Activated CD4-positive, alpha-beta T cell treated with anti-CD3 and anti-CD28 coated beads for 24 hours (primary cell): Measurements from ENCODE around the gene DBET.
"Not testable (repeated sequence)": the region's sequence is repeated elsewhere in the genome, so short reads cannot be mapped to it uniquely, and the experiment has no call there.

Experiments used
- DNase-seq, 2 donors: peaks; one replicate each; pipeline ENCODE4 v3.0.0-alpha.2; 2020; ENCODE audit warnings: low read depth in 2 of 2

The DBET gene

DNA sequence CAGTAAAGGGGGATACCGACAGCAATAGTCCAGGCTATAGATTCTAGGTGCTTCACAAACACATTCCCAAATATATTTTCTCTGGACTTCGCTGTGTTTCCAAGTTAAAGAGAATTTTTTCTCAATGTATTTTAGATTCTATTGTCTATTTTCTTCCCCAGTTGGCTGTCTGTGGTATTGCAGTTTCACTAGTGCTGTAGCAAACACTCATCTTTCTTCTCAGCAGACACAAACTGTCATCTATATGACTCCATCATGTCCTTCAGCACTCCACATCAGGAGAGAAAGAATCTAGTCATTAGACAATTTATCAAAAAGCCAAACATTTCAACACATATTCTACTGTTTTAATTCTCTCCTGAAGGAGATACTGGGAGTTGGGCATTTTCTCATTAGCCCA, at the start of gene DBET:
Gene DBET (plus strand): TSS at position 161 of the 400 bp plus-strand sequence.
- DNase-seq = not testable (repeated sequence)

DNA sequence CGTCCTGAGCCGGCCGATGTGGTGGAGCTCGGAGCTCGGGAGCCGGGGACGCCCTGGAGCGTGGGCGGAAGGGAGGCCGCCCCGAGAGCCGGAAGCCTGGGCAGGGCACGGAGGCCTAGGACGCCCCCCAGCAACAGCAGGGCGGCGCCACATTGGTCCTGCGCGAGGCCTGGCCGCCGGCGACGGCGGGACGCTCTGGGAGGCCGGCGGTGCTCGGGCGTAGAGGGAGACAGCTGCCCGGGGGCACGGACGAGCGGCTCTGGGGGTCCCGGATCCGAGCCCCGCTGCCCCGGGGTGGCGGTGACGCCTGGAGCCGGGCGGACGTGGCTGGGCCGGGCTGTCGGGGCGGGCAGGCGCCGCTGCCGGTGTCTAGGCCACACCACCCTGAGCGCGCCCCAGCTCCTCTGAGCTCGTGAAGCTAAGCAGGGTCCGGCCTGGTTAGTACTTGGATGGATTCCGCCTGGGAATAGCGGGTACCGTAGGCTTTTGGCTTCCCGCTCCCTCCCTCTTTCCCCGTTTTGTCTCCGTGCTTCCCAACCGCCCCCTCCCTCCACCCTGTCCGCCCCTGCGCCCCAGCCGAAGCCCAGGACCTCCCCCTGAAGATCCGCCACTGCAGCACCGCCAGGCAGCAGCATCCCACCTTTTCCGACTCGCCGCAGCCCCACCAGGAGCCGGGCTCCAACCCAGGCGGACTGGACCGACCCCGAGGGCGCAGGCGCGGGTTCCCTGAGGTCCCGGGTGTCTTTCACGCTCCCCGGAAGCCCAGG, 49.3 kb upstream of the DBET start:
- DNase-seq = no peak

DNA sequence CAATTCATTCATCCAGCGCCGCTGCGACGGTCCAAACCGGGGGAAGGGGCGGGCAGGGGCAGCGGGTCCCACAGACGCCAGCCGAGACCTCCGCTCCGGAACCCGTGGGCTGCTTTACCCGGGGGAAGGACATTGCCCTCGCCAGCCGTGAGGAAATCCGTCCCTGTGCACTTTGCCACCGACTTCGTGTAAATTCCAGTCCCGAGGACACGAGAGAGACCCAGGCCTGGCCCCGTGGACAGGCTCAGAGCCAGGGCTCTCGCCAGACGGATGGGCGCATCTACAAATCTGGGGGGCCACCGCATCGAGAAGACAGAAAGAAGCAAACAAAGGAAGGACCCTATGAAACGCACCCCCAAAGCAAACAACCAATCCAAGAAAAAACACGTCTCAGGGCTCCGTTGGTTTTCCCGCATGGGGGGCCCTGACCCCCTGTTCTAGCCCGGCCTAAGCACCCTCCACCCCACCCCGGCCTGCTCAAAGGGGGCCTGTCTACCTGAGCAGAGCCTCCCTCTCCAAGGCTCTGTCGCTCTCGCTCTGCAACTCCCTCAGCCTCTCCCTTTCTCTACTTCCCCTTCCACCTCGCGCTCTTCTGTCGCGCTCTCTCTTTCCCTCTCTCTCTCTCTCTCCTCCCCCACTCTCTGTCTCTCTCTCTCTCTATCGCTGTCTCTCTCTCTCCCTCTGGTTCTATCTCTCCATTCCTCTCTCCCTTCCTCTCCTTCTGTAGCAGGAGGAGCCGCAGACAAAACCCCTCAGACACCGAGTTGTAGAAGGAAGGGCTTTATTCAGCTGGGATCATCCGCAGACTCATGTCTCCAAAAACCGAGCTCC, 48.5 kb upstream of the DBET start:
- DNase-seq = no peak

DNA sequence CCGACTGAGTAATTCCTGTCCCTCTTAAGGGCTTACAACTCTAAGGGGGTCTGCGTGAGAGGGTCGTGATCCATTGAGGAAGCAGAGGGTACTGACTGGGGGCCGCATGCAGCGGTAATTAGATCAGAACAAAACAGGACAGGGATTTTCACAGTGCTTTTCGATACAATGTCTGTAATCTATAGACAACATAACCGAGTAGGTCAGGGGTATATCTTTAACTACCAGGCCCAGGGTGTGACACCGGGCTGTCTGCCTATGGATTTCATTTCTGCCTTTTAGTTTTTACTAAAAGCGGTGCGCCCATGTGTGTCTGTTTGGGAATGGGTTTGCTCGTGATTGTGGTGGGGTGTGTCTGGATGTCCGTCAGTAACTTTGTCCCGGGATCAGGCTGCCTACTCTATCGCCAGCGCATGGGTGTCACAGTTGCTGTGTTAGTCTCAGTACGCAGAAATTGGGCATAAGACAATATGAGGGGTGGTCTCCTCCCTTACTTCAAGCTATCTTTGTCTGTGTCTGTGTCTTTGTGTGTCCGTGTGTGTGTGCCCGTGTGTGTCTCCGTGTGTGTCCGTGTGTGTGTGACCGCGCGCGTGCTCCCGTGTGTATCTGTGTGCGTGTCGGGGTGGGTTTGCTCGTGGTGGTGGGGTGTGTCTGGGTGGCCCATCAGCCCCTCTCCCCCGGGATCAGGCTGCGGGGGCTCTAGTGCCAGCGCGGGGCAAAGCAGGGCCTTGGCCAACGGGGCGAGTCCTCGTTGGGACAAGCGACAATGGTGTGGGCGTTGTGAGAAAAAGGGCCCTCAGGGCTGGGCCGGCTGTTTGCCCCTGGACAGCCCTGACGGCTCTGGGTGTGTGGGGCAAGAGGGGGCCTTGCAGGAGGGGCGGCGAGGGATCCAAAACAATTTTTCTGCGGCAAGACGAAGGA, 47.7 kb upstream of the DBET start:
- DNase-seq = no peak

DNA sequence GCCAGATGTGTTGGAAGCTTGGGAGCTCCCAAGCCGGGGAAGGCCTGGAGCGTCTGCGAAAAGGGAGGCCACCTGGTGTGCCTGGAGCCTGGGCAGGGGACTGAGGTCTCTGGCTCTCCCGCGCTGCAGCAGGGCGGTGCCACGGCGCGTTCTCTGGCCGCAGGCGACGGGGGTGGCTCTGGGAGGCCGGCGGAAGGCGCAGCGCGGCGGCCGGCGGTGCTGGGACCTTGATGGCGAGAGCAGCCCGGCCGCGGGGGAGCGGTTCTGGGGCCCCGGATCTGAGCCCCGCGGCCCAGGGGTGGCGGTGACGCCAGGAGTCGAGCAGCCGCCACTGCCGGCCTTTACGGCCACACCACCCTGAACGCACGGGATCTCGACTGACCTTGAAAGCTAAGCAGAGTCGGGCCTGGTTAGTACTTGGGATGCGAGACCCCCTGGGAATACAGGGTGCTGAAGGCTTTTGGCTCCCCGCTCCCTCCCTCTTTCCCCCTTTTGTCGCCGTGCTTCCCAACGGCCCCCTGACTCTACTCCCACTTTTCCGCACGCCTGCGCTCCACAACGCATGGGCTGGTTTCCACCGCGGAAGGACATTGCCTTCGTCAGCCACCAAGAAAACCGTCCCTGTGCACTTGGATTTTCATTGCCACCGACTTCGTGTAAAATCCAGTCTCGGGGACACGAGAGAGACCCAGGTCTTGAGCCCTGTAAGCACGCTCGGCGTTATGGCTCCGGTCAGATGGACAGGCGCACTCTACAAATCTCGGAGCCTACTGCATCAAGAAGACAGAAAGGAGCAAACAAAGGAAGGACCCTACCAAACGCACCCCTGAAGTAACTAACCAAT, 46.7 kb upstream of the DBET start:
- DNase-seq = no peak

DNA sequence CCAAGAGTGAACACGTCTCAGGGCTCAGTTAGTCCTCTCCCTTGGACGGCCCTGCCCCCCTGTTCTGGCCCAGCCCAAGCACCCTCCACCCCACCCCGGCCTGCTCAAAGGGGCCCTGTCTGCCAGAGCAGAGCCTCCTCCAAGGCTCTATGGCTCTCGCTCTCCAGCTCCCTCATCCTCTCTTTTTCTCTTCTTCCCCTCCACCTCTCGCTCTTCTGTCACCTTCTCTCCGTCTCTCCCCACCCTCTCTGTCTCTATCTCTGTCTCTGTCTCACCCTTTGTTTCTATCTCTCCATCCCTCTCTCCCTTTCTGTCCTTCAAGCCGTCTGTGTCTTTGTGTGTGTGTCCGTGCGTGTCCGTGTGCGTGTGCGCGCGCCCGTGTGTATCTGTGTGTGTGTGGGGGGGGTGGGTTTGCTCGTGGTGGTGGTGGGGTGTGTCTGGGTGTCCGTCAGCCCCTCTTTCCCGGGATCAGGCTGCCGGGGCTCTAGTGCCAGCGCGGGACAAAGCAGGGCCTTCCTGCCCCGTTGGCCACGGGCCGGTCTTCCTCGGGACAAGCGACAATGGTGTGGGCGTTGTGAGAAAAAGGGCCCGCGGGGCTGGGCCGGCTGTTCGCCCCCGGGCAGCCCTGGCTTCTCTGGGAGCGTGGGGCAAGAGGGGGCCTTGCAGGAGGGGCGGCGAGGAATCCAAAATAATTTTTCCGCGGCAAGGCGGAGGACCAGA, 45.9 kb upstream of the DBET start:
- no peak for DNase-seq

DNA sequence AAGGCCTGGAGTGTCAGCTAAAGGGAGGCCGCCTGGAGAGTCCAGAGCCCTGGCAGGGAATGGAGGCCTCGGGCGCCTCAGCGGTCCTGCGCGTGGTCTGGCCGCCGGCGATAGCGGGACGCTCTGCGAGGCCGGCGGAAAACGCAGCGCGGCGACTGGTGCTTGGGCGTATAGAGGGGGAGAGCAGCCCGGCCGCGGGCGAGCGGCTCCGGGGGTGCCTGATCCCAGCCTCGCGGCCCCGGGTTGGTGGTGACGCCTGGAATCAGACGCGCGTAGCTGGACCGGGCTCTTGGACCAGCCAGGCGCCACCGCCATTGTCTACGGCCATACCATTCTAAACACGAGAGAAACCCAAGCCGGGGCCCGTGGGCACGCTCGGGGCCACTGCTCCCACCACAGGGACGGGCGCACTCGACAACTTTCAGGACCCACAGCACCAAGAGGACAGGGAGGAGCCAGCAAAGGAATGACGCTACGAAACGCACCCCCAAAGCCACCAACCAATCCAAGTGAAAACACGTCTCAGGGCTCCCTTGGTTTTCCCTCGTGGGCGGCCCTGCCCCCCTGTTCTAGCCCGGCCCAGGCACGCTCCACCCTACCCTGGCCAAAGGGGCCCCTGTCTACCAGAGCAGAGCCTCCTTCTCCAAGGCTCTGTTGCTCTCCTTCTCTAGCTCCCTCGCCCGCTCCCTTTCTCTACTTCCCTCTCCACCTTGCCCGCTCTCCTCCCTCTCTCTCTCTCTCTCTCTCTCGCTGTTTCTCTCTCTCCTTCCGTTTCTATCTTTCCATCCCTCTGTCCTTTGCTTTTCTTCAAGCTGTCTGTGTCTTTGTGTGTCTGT, 45.1 kb upstream of the DBET start:
- no peak for DNase-seq

DNA sequence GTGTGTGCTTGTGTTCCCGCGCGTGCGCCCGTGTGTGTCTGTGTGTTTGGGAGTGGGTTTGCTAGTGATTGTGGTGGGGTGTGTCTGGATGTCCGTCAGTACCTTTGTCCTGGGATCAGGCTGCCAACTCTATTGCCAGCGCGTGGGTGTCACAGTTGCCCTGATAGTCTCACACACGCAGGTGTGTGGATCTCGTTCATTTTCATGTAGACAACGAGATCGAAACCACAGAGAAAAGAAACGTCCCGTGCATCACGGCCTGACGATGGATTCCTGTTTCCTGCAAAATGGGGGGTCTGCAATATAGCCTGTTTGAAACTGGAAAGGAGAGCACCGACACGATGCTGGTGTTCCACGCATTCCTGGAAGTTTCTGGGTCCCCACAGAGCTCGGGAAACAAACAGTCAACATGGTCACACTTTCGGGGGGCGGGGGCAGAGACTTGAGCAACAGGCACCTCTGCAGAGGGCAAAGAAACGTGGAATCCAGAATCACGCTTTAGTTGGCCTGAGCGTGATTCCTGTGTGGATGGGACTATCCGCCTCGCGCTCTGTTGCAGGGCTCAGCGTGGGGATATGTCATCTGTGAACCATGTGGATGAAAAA, 44.3 kb upstream of the DBET start:
- not testable (repeated sequence) for DNase-seq

DNA sequence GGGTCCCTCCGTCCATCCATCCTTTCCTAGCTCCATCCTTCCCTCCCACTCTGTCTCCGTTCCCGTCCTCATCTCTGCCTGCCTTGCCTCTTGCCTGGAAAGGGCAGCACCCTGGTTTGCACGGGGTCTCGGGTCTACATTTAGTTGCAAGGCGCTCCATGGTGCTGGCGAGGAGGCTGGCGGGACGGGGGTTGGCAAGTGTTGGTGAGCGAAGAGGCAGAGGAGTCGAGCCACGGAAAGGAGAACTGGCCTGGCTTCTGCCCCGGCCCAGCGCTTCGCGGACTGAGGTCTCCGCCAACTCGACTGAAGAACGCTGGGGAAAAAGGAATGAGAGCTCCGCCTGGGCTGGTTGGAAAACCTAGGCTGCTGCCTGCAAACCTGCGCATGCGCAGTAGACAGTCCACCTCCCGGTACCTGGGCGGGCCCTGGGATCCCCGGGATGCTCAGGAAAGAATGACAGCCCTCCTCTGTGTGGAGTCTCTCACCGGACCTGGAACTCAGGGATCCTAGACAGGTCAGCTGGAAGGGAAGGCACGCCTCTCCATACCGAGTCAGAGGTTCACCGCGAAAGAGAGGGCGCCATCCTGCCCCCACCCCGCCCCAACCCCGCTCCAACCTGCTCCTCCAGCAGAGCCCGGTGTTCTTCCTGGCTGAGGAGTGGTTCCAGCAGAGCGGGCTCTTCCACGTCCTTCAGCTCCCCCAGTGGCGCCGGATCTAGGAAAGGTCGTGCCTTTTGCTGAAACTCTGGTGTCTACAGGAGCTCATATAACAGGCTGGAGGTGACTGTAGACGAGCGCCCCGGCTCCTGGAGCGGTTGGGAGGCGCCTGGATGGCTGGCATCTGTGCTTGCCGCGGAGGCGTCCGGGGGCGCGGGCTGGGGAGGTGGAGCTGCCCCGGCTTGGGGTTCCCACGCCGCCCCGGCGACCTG, 43.2 kb upstream of the DBET start:
- no peak for DNase-seq

DNA sequence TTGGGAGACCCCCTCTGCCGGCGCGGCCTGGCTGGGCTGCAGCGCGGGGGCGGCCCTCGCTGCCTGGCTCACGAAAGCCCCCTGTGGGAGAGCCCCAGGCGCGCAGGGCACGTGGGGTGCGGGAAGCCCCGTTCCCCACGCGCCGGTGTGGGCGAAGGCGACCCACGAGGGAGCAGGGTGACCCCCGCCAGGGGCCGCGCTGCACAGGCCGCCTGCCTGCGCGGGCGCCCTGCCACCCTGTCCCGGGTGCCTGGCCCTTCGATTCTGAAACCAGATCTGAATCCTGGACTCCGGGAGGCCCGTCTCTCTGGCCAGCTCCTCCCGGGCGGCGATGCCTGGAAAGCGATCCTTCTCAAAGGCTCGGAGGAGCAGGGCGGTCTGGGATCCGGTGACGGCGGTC, 42.3 kb upstream of the DBET start:
- DNase-seq = not testable (repeated sequence)

DNA sequence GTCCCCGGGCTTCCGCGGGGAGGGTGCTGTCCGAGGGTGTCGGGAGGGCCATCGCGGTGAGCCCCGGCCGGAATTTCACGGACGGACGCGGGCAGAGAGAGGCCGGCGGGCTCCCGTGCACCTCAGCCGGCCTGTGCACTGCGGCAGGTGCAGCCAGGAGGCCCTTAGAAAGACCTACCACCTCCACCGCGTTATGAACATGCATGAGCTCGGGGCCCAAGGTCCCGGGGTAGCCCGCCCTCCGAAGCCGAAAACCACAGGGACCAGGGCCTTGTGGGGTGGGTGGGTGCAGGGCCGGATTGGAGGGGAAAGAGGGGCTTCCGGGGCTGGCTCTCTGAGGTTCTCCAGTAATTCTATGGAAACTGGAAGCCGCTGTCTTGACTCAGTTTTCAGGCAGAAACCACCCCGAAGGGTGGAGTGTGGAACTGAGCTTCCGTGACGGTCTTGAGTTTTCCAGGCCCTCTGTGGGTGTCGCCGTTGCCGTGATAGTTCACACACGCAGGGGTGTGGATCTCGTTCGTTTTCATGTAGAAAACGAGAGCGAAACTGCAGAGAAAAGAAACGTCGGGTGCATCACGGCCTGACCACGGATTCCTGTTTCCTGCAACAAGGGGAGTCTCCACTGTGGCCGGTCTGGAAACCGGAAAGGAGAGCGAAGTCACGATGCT, 41.6 kb upstream of the DBET start:
- DNase-seq = not testable (repeated sequence)

DNA sequence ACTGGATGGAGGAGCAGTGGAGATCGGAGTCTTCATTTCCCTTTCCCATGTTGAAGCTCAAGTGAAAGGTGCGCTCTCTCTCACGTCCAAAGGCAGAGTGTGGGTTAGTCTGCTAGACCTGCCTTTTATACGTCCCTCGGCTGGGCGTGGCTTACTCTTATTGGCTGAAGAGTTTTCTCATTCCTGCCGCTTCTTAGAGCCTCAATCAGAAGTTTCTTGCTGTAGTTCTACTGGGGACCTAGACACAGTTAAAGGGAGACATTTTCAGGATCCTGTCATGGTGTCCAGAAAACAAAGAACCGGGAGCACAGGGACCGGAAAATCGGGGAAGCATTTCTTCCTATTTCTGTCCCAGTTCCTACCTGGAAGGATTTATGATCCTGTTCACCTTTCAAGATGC, 37.1 kb upstream of the DBET start, which contains the start of gene FRG2:
Gene FRG2 (minus strand): TSS at position 101 of the 400 bp plus-strand sequence. CDS start 52 bp downstream, at position 49.
- DNase-seq = not testable (repeated sequence)

DNA sequence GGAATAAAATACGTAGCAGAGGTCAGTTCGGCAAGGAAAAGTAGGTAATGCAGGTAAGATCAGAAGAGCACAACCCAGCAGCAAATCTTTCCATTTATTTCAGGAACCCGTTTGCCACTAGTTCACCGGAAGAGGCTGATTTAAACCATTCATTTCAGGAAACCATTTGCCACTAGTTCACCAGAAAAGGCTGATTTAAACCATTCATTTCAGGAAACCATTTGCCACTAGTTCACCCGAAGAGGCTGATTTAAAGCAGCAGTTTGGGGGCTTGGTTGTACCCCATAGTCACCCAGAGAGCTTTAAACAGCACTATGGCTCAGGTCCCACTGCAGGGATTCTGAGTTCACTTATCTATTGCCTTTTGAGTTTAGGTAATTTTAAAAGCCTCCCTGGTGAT, 33.0 kb upstream of the DBET start:
- not testable (repeated sequence) for DNase-seq

DNA sequence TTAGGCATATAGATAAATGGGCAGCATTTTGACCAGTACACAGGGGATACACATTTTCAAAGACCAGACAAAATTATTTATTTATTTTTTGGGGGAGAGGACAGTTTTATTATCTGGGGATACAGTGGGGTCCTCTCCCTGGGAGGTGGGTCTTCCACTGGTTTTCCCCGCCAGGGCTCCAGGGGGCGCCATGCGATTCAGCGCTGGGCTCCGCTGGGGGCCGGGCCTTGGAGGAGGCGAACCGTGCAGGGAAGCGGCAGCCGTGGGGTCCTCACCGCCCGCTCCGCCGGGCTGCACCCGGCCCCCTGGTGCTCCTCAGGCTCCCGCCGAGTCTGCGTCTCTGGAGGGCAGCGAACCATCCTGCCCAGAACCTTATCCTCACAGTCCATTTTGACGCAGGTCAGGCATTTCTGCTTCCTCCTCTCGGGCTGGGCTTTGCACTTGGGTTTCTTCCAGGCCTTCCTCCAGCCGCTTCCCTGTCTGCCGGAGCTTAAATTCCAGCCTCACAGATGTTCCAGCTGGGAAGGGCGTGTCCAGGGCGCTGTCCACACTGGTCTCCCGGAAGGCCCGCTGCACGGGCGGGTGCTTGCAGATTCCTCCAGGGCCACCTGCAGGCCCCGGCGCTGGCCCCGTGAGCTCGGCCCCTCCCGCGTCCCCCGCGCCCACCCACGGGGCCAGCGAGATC, 26.5 kb upstream of the DBET start:
- DNase-seq = not testable (repeated sequence)

DNA sequence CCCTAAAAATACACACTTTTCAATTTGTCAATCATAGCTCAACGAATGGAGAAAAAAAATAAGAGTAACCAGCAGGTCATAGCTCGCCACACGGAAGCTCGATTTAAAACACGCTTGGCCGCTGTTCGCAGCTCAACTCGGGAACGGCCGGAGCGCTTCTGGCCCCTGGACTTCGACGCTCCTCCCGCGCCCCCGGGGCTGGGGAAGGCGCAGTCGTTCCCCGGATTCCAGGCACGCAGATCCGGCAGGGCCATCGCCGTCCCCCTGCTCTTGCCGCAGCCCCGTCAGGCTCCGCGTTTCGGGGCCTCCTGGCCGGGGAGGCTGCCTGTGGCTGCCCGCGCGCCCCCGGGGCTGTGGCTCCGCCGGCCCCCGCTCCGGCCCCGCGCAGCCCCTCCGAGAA, 23.4 kb upstream of the DBET start:
- not testable (repeated sequence) for DNase-seq

DNA sequence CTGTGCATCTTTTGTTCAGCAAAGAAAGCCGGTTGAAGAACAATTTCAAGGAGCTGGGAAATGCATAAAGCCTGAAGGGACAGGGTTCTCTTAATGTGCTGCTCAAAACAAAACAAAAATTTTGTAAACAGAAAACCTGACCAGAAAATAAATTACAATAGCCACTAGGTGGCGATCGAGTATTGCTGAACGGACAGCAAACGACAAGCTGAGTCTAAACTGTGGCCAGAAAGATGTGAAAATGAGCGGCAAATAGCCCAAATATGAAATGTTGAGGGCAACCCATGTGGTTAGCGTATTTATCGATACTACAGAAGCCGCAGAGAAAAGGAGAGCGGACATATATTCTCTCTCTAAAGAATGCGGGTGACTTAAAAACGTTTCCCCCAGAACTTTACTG, 16.7 kb upstream of the DBET start:
- DNase-seq = not testable (repeated sequence)
